ENCODE results near the gene SCAMP2. TPM values are rescaled to one million over a fixed set of nuclear protein-coding genes. Genes with fewer than 3 reads are reported as not detected.

SCAMP2 gene
- total RNA-seq, 2 experiments from 2014 or later = 57.8 to 58.9 TPM

DNA sequence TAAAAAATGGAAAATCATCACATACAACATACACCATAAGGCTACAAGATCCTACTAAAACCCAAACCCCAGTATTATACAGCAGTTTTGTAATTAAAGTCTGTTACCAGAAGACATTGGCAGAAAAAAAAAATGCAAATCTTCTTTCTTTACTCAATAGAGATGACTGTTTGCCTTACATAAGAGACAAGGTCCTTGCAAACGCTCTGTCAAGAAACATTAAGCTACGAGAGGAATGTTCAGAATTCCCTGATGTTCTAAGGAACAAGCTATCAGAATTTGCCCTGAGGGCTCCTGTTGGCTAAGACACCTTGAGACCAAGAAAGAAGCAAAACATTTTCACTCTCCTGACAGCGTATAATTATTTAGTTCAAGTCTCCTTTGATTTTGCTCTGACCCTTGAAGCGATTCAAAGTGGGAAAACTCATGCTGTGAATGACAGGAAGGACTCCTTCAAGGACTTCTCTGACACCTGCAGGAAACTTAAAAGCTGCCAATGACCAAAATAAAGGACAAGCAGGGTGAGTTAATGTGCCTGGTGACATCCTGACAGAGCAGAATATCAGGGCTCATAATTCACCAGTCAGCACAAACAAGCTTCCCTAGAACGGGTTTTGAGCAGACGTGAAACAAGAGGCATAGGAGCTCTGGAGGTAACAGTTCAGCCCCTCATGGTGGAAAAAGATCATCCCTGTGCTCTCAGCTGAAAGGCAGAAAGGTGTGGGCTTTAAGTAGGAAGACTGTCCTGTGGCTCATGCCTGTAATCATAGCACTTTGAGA, 2.5 kb downstream of the SCAMP2 start:
- Mint-ChIP-seq H3K27ac (peak overlapping the region; percentile 89), H3K36me3 (ENCODE audit: low read depth) (peaks cover 30% of the 10 kb centered on the region), H3K4me3 (peak overlapping the region; percentile 95), H3K27me3 (no peaks in the 10 kb centered on the region), H3K9me3 (no peaks in the 10 kb centered on the region), H3K4me1 (ENCODE audit: low read depth) (peaks cover 59% of the 10 kb centered on the region)
- intact Hi-C loops (cut with micrococcal nuclease) = no loop called here
- ATAC-seq (no peak), DNase-seq (no peak)
- ChIA-PET CTCF (interaction anchor here (0.7 to 4.9 kb wide), 17 partner anchors 12 to 239 kb away, joined by 3 to 37 read pairs (median 3); partner anchors contain the start of genes FAM219B and ULK3), POLR2A (interaction anchor here (0.8 to 2.9 kb wide), 14 partner anchors 11 to 86 kb away, joined by 3 to 18 read pairs (median 4); partner anchors contain the start of genes COX5A, CPLX3, FAM219B and ULK3)
- TF ChIP-seq, protein P1, sequence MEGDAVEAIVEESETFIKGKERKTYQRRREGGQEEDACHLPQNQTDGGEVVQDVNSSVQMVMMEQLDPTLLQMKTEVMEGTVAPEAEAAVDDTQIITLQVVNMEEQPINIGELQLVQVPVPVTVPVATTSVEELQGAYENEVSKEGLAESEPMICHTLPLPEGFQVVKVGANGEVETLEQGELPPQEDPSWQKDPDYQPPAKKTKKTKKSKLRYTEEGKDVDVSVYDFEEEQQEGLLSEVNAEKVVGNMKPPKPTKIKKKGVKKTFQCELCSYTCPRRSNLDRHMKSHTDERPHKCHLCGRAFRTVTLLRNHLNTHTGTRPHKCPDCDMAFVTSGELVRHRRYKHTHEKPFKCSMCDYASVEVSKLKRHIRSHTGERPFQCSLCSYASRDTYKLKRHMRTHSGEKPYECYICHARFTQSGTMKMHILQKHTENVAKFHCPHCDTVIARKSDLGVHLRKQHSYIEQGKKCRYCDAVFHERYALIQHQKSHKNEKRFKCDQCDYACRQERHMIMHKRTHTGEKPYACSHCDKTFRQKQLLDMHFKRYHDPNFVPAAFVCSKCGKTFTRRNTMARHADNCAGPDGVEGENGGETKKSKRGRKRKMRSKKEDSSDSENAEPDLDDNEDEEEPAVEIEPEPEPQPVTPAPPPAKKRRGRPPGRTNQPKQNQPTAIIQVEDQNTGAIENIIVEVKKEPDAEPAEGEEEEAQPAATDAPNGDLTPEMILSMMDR (IDR thresholded peaks at IDR 0.05) = no peak

- peaks cover 63% of the 10 kb centered on the region for H3K4me1 Mint-ChIP-seq (ENCODE audit: low read depth)
- H3K9me3 Mint-ChIP-seq = no peaks in the 10 kb centered on the region
- H3K36me3 Mint-ChIP-seq (ENCODE audit: low read depth) = peaks cover 33% of the 10 kb centered on the region
- ATAC-seq (peak; percentile 35), DNase-seq (peak; percentile 62)
- no peaks in the 10 kb centered on the region for H3K27me3 Mint-ChIP-seq
- TF ChIP-seq, protein P1 (IDR thresholded peaks at IDR 0.05) = no peak
- peak overlapping the region; percentile 89 for H3K27ac Mint-ChIP-seq
- intact Hi-C loops (cut with micrococcal nuclease) = no loop called here
- POLR2A ChIA-PET = interaction anchor here (0.7 to 2.9 kb wide), 21 partner anchors 8 to 253 kb away, joined by 3 to 18 read pairs (median 4); partner anchors contain the start of genes COX5A, CPLX3, FAM219B and MPI
- H3K4me3 Mint-ChIP-seq = peak overlapping the region; percentile 95
- CTCF ChIA-PET = interaction anchor here (0.7 to 4.9 kb wide), 16 partner anchors 12 to 238 kb away, joined by 3 to 37 read pairs (median 4); partner anchors contain the start of gene FAM219B
Measured at GRCh38 chr15:74869726-74870407, 3.3 kb downstream of the SCAMP2 start.

GRCh38 chr15:74869372-74869725, 3.8 kb downstream of the SCAMP2 start:
- H3K4me3 Mint-ChIP-seq = peak overlapping the region; percentile 95
- peaks cover 66% of the 10 kb centered on the region for H3K4me1 Mint-ChIP-seq (ENCODE audit: low read depth)
- ChIA-PET CTCF (interaction anchor here (0.8 to 4.9 kb wide), 13 partner anchors 11 to 237 kb away, joined by 3 to 37 read pairs (median 5); partner anchors contain the start of gene FAM219B), POLR2A (interaction anchor here (0.7 to 2.9 kb wide), 17 partner anchors 8 to 252 kb away, joined by 3 to 18 read pairs (median 4); partner anchors contain the start of genes COX5A, CPLX3, FAM219B and MPI)
- DNase-seq (no peak), ATAC-seq (no peak)
- H3K27ac Mint-ChIP-seq = peak overlapping the region; percentile 89
- TF ChIP-seq, protein P1 (IDR thresholded peaks at IDR 0.05) = no peak
- no peaks in the 10 kb centered on the region for H3K27me3 Mint-ChIP-seq
- intact Hi-C loops (cut with micrococcal nuclease) = no loop called here
- H3K9me3 Mint-ChIP-seq = no peaks in the 10 kb centered on the region
- H3K36me3 Mint-ChIP-seq (ENCODE audit: low read depth) = peaks cover 35% of the 10 kb centered on the region

DNA sequence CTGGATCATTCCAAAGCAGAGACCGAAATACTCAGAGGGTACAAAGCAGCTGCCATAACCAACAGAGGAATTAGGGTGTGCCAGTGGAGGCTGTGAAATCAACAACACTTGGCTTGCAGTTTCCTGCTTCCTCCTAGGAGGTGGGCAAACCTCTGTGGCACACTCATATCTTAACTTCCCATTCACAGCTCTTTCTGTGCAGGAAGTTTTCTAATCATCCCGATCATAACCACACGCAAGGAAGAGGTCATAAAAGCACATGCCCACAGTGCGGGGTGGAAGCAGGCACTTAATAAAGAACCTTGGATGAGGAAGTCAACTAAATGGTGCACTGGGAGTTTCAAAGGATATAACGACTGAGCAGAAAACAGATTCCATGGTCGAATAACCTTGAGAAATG, 5.1 kb downstream of the SCAMP2 start:
- H3K4me3 Mint-ChIP-seq = no peak overlapping the region
- H3K9me3 Mint-ChIP-seq = no peaks in the 10 kb centered on the region
- TF ChIP-seq, protein P1 (IDR thresholded peaks at IDR 0.05) = no peak

More for the DNA sequence above, 5.1 kb downstream of the SCAMP2 start:
- ATAC-seq (no peak), DNase-seq (no peak)
- intact Hi-C loops (cut with micrococcal nuclease) = no loop called here
- Mint-ChIP-seq H3K27ac (peak overlapping the region; percentile 44), H3K36me3 (ENCODE audit: low read depth) (peaks cover 40% of the 10 kb centered on the region), H3K27me3 (no peaks in the 10 kb centered on the region), H3K4me1 (ENCODE audit: low read depth) (peaks cover 71% of the 10 kb centered on the region)
- POLR2A ChIA-PET = interaction anchor here (1.1 to 1.4 kb wide), 3 partner anchors 14 to 64 kb away, joined by 3 to 6 read pairs (median 4); partner anchors contain the start of gene ULK3
- CTCF ChIA-PET = interaction anchor here (1.0 to 4.9 kb wide), 2 partner anchors 9 to 33 kb away, joined by 5 to 37 read pairs; no protein-coding TSS in a partner anchor
